ENCODE data around the gene ASTE1.

Gene ASTE1

GRCh38 chr3:131050001-131050400, 23.4 kb upstream of the ASTE1 start:
- TF ChIP-seq, protein P1, sequence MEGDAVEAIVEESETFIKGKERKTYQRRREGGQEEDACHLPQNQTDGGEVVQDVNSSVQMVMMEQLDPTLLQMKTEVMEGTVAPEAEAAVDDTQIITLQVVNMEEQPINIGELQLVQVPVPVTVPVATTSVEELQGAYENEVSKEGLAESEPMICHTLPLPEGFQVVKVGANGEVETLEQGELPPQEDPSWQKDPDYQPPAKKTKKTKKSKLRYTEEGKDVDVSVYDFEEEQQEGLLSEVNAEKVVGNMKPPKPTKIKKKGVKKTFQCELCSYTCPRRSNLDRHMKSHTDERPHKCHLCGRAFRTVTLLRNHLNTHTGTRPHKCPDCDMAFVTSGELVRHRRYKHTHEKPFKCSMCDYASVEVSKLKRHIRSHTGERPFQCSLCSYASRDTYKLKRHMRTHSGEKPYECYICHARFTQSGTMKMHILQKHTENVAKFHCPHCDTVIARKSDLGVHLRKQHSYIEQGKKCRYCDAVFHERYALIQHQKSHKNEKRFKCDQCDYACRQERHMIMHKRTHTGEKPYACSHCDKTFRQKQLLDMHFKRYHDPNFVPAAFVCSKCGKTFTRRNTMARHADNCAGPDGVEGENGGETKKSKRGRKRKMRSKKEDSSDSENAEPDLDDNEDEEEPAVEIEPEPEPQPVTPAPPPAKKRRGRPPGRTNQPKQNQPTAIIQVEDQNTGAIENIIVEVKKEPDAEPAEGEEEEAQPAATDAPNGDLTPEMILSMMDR (IDR thresholded peaks at IDR 0.05), result no peak

DNA sequence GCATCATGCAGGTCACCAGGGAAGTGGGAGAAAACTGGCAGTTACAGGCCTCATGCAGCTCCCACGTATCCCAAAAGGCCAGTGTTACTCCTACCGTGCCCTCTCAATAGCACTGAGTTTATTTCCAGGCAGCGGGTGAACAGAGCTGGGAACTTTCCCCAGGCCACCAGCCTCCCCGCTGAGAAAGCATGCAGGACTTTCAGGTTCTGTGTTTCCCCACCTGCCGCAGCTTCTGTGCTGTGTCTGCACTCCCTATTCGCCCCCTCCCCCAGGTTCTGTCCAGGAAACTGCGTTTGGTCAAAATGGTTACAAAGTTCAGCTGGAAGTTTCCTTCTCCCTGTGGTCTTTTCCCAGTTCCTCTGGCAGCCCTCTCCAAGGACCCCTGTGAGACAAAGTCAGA, 21.4 kb upstream of the ASTE1 start:
- TF ChIP-seq, protein P1 (IDR thresholded peaks at IDR 0.05), result no peak

GRCh38 chr3:131047582-131047981, 21.0 kb upstream of the ASTE1 start:
- TF ChIP-seq, protein P1 (IDR thresholded peaks at IDR 0.05), result peak; percentile 11; the same call in 1 of the 2 replicates

GRCh38 chr3:131038326-131038725, 11.7 kb upstream of the ASTE1 start:
- TF ChIP-seq, protein P1 (IDR thresholded peaks at IDR 0.05), result no peak

GRCh38 chr3:131036986-131037385, 10.4 kb upstream of the ASTE1 start:
- TF ChIP-seq, protein P1 (IDR thresholded peaks at IDR 0.05), result no peak

GRCh38 chr3:131036200-131036816, 9.7 kb upstream of the ASTE1 start:
- TF ChIP-seq, protein P1 (IDR thresholded peaks at IDR 0.05), result no peak

- TF ChIP-seq, protein P1 (IDR thresholded peaks at IDR 0.05), result peak; percentile 80
Measured at GRCh38 chr3:131033480-131034080, 7.0 kb upstream of the ASTE1 start.
